Neuronal stem cell (in vitro differentiated cells): ENCODE results near the gene IL1F10.

Experiments
- DNase-seq: peaks from one replicate; pipeline ENCODE4 v3.0.0-alpha.2; 2013; ENCODE audit warnings: low spot score
- H2AFZ ChIP-seq: one replicate; pipeline ENCODE4 v1.6.1; 2013; ENCODE audit warnings: mild to moderate bottlenecking, low read length, inconsistent platforms
- H2AK5ac ChIP-seq: 2 replicates; pipeline ENCODE4 v1.6.1; 2013; ENCODE audit warnings: low read depth, mild to moderate bottlenecking, inconsistent platforms, low read length, moderate library complexity, mixed read lengths
- H2BK120ac ChIP-seq: 2 replicates; pipeline ENCODE4 v1.6.1; 2013; ENCODE audit warnings: low read depth, mild to moderate bottlenecking, inconsistent platforms, low read length, moderate library complexity, mixed read lengths
- H2BK12ac ChIP-seq: one replicate; pipeline ENCODE4 v1.6.1; 2013; ENCODE audit warnings: low read length, inconsistent platforms
- H2BK15ac ChIP-seq: 2 replicates; pipeline ENCODE4 v1.6.1; 2013; ENCODE audit warnings: mild to moderate bottlenecking, low read length, inconsistent platforms, mixed read lengths
- H2BK5ac ChIP-seq: one replicate; pipeline ENCODE4 v1.6.1; 2013; ENCODE audit warnings: inconsistent platforms, mild to moderate bottlenecking, low read length, moderate library complexity
- H3K14ac ChIP-seq: one replicate; pipeline ENCODE4 v1.6.1; 2013; ENCODE audit warnings: low read length, inconsistent platforms
- H3K18ac ChIP-seq: 2 replicates; pipeline ENCODE4 v1.6.1; 2013; ENCODE audit warnings: low read length, inconsistent platforms
- H3K23ac ChIP-seq: 2 replicates; pipeline ENCODE4 v1.6.1; 2013; ENCODE audit warnings: low read depth, mild to moderate bottlenecking, mixed read lengths, low read length, inconsistent platforms; ENCODE audit not compliant: poor library complexity
- H3K27ac ChIP-seq: replicated peaks from 3 replicates; pipeline ENCODE4 v1.5.1; 2013; ENCODE audit warnings: low read length, inconsistent platforms
- H3K27me3 ChIP-seq, 3 experiments: 2 replicates each; pipeline ENCODE4 v1.6.1; 2013; ENCODE audit warnings: low read length in 3 of 3, mild to moderate bottlenecking in 2 of 3, inconsistent platforms in 1 of 3, low read depth in 1 of 3, mixed read lengths in 1 of 3, moderate library complexity in 1 of 3; ENCODE audit not compliant: control insufficient read depth in 3 of 3, insufficient read depth in 3 of 3
- H3K36me3 ChIP-seq, 2 donors: replicated peaks in 1 of 2; 2 replicates each; pipeline ENCODE4 v1.6.1; 2013; ENCODE audit warnings: low read length in 2 of 2; ENCODE audit not compliant: control insufficient read depth in 2 of 2, insufficient read depth in 2 of 2
- H3K4ac ChIP-seq: 2 replicates; pipeline ENCODE4 v1.6.1; 2013; ENCODE audit warnings: inconsistent platforms, mild to moderate bottlenecking, low read length, moderate library complexity
- H3K4me1 ChIP-seq, 2 donors: 1 replicate in 1 of 2; 2 replicates in 1 of 2; pipeline ENCODE4 v1.6.1; 2013; ENCODE audit warnings: low read length in 2 of 2, low read depth in 1 of 2; ENCODE audit not compliant: control insufficient read depth in 2 of 2, insufficient read depth in 1 of 2
- H3K4me2 ChIP-seq: one replicate; pipeline ENCODE4 v1.6.1; 2013; ENCODE audit warnings: mild to moderate bottlenecking, low read length, inconsistent platforms; ENCODE audit not compliant: insufficient read depth, poor library complexity, severe bottlenecking
- H3K4me3 ChIP-seq, 2 donors: 2 replicates each; pipeline ENCODE4 v1.5.1; 2013; ENCODE audit warnings: low read length in 2 of 2, mild to moderate bottlenecking in 2 of 2, inconsistent platforms in 1 of 2, moderate library complexity in 1 of 2
- H3K79me1 ChIP-seq: one replicate; pipeline ENCODE4 v1.6.1; 2013; ENCODE audit warnings: low read depth, mild to moderate bottlenecking, inconsistent platforms, low read length, moderate library complexity
- H3K9ac ChIP-seq: one replicate; pipeline ENCODE4 v1.6.1; 2013; ENCODE audit warnings: mild to moderate bottlenecking, low read depth, low read length, inconsistent platforms; ENCODE audit not compliant: poor library complexity
- H3K9me3 ChIP-seq, 2 donors: replicated peaks in 1 of 2; 2 replicates each; pipeline versions ENCODE3 to v1.6.1; 2013; ENCODE audit warnings: low read length in 2 of 2, mild to moderate bottlenecking in 2 of 2, inconsistent platforms in 1 of 2, low read depth in 1 of 2, mixed read lengths in 1 of 2, moderate library complexity in 1 of 2; ENCODE audit not compliant: control insufficient read depth in 2 of 2, insufficient read depth in 1 of 2
- H4K8ac ChIP-seq: one replicate; pipeline ENCODE4 v1.6.1; 2013; ENCODE audit warnings: low read depth, mild to moderate bottlenecking, inconsistent platforms, low read length, moderate library complexity
- H4K91ac ChIP-seq: one replicate; pipeline ENCODE4 v1.6.1; 2013; ENCODE audit warnings: low read length, low read depth, mild to moderate bottlenecking, inconsistent platforms; ENCODE audit not compliant: poor library complexity
- WGBS, 2 donors: extraction: QIAGEN DNeasy Blood & Tissue Kit; methylation state at CpG; one replicate each; pipeline ENCODE4 v1.1.7; 2013; ENCODE audit warnings: missing lambda C conversion rate in 2 of 2, mixed read lengths in 1 of 2; ENCODE audit not compliant: insufficient read length in 2 of 2, insufficient replicate concordance in 1 of 2; ENCODE audit errors: extremely low coverage in 2 of 2; 5-methylcytosine and 5-hydroxymethylcytosine counted together

IL1F10 gene

DNA sequence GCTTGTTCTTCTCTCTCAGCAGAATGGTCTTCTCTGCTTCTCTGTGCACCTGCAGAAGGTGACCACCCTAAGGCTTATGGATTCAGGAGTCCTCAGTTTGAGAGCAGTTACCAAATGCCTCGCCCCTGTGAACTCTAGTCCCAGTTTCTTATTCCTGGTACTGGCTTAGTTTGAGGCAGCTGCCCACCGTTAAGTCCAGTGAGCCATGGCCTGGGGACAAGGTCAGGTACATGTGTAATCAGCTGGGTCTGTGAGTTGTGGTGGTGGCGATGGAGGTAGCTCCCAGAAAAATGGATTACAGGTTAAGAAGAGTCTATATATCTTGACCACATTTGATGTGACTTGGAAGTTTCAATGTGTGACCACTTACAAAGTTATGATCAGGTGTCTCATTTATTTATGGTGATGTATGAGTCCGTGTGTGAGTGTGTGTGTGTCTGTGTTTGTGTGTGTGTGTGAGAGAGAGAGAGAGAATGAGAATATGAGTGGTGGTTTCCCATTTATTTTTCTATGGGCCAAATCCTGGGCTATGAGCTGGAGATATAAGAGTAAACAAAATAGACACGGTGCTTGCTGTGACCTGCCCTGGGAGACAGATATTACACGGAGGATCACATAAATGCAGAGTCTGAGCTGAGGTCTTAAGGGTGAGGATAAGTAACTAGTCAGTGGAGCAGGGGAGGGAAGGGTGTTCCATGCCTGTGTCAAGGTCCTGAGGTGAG is 46.6 kb downstream of the IL1F10 start:
- DNase-seq, result no peak

GRCh38 chr2:113114996-113115395 is 47.2 kb downstream of the IL1F10 start:
- Histone ChIP-seq H4K8ac (no peak overlapping the region), H3K27me3 (peaks cover 0 to 14% (median 0%) of the 10 kb centered on the region in 3 experiments), H2AFZ (no peak overlapping the region), H3K4ac (no peak overlapping the region), H2AK5ac (no peak overlapping the region), H3K14ac (no peak overlapping the region), H3K23ac (no peak overlapping the region), H3K27ac (no peak overlapping the region), H3K36me3 (no peaks in the 10 kb centered on the region), H3K9me3 (no peaks in the 10 kb centered on the region), H2BK120ac (no peak overlapping the region), H3K18ac (no peak overlapping the region), H2BK5ac (no peak overlapping the region), H3K4me1 (no peaks in the 10 kb centered on the region), H3K9ac (no peak overlapping the region), H2BK15ac (no peak overlapping the region), H3K4me3 (no peak overlapping the region), H4K91ac (no peak overlapping the region), H2BK12ac (no peak overlapping the region), H3K4me2 (no peak overlapping the region), H3K79me1 (no peaks in the 10 kb centered on the region)
- DNase-seq, result no peak
- no CpG with 5 or more reads among the region's 4 CpGs for WGBS, 2 donors

More for the DNA sequence above, 46.6 kb downstream of the IL1F10 start:
- no peak overlapping the region for H4K91ac ChIP-seq
- H2BK5ac ChIP-seq, result no peak overlapping the region
- H4K8ac ChIP-seq, result no peak overlapping the region
- no peak overlapping the region for H3K23ac ChIP-seq
- no peaks in the 10 kb centered on the region for H3K36me3 ChIP-seq
- H3K9ac ChIP-seq, result no peak overlapping the region
- H3K4me1 ChIP-seq, result no peaks in the 10 kb centered on the region
- peaks cover 0 to 12% (median 0%) of the 10 kb centered on the region in 3 experiments for H3K27me3 ChIP-seq
- WGBS, 2 donors, result no CpG with 5 or more reads among the region's 6 CpGs
- H3K79me1 ChIP-seq, result no peaks in the 10 kb centered on the region
- H2AFZ ChIP-seq, result no peak overlapping the region
- H2BK15ac ChIP-seq, result no peak overlapping the region
- no peak overlapping the region for H3K27ac ChIP-seq
- no peaks in the 10 kb centered on the region for H3K9me3 ChIP-seq
- no peak overlapping the region for H3K4ac ChIP-seq
- no peak overlapping the region for H3K14ac ChIP-seq
- H2BK12ac ChIP-seq, result no peak overlapping the region
- H3K4me2 ChIP-seq, result no peak overlapping the region
- no peak overlapping the region for H3K18ac ChIP-seq
- H2BK120ac ChIP-seq, result no peak overlapping the region
- H2AK5ac ChIP-seq, result no peak overlapping the region
- no peak overlapping the region for H3K4me3 ChIP-seq

GRCh38 chr2:113116100-113116958 is 48.6 kb downstream of the IL1F10 start:
- H2BK15ac ChIP-seq, result no peak overlapping the region

More at GRCh38 chr2:113116100-113116958, 48.6 kb downstream of the IL1F10 start:
- Histone ChIP-seq H3K4me3 (no peak overlapping the region), H2AFZ (no peak overlapping the region), H2BK5ac (no peak overlapping the region), H3K4me1 (no peaks in the 10 kb centered on the region), H3K9me3 (no peaks in the 10 kb centered on the region), H3K14ac (no peak overlapping the region), H3K4me2 (no peak overlapping the region), H4K8ac (no peak overlapping the region), H3K9ac (no peak overlapping the region), H3K23ac (peak overlapping the region; percentile 31), H3K27ac (no peak overlapping the region), H3K18ac (no peak overlapping the region), H2BK120ac (no peak overlapping the region), H4K91ac (no peak overlapping the region), H3K79me1 (no peaks in the 10 kb centered on the region), H3K4ac (no peak overlapping the region), H3K27me3 (peaks cover 0 to 21% (median 0%) of the 10 kb centered on the region in 3 experiments), H2BK12ac (no peak overlapping the region), H2AK5ac (no peak overlapping the region), H3K36me3 (no peaks in the 10 kb centered on the region)
- no peak for DNase-seq
- WGBS, 2 donors, result no CpG with 5 or more reads among the region's 10 CpGs
